Pancreas (tissue), 10 donors: ENCODE results near the gene PARD3B. TPM values are rescaled to one million over a fixed set of nuclear protein-coding genes. Genes with fewer than 3 reads are reported as not detected.
A peak's percentile ranks its signal among the peaks of the same experiment; 100 is the strongest.

Source experiments
- ATAC-seq, 4 donors: fragments of 200-7000 bp; cut with Tn5 transposase; one replicate each; pipeline versions ENCODE4 v1.8.0 to v1.9.1; 2020; ENCODE audit warnings: mild to moderate bottlenecking in 4 of 4, moderate library complexity in 4 of 4
- DNase-seq, 6 donors: peaks; one replicate each; pipeline ENCODE4 v3.0.0-alpha.2; 2020
- FAIRE-seq: peaks from 2 replicates; lab custom pipeline; 2012; peaks lifted over from hg19 to GRCh38; lab: Jason Lieb, UNC
- H3K27ac ChIP-seq, 4 donors: fragments of 200-600 bp; sonication (generic); 1 replicate in 3 of 4; 2 replicates in 1 of 4; pipeline versions ENCODE4 v1.5.0 to v1.8.0; 2020
- H3K27me3 ChIP-seq, 4 donors: fragments of 200-600 bp; one replicate each; pipeline ENCODE4 v1.8.0; 2021
- H3K36me3 ChIP-seq, 3 donors: fragments of 200-600 bp; sonication (generic) in 1 of 3; one replicate each; pipeline versions ENCODE4 v1.5.0 to v1.8.0; 2020 to 2021
- H3K4me1 ChIP-seq, 3 donors: fragments of 200-600 bp; one replicate each; pipeline ENCODE4 v1.8.0; 2021
- H3K4me3 ChIP-seq, 4 donors: fragments of 200-600 bp; sonication (generic) in 2 of 4; one replicate each; pipeline versions ENCODE4 v1.5.0 to v1.8.0; 2020 to 2021
- H3K9me3 ChIP-seq, 4 donors: fragments of 200-600 bp; one replicate each; pipeline ENCODE4 v1.8.0; 2021
- CTCF ChIP-seq, 4 donors: fragments of 200-600 bp; sonication (generic) in 3 of 4; IDR thresholded peaks; one replicate each; pipeline versions ENCODE4 v1.5.0 to v1.8.0; 2021; ENCODE audit warnings: antibody characterized with exemption in 4 of 4
- WGBS, 2 donors: extraction: QIAGEN DNeasy Blood & Tissue Kit; methylation state at CpG; one replicate each; pipeline ENCODE4 v1.1.7; 2013; 5-methylcytosine and 5-hydroxymethylcytosine counted together
- intact Hi-C, 3 donors: fragments of 100-400 bp; cut with DNase I; formaldehyde crosslinking; loops; one replicate each; pipeline versions ENCODE4 v1.11.1 to v1.14.2; 2022
- polyA plus RNA-seq, 2 donors: library from polyadenylated mRNA; stranded (reverse); fragments of 200-250 nt; gene quantifications; one replicate each; pipeline ENCODE4 v1.2.3, GENCODE V29; 2013
- total RNA-seq, 6 donors: library from RNA; stranded (reverse); fragmentation: NEBNext Ultra II Directional in 4 of 6; extraction: Animal tissue kit (Norgen Biotek cat#: 25700) in 4 of 6; gene quantifications; one replicate each; pipeline versions ENCODE4 v1.2.1 to v1.2.4, GENCODE V29; 2021 to 2023
- donor health status: healthy with polysubstance abuse.
- donor health status: DM: no; HTN: no; CAD: no; lungs with moderate emphysema.
- donor health status: DM: no; HTN: no; CAD: no.
- donor health status: control.
- donor health status: control.
- donor health status: Bipolar disorder and iron deficiency.
- donor health status: DM: yes; HTN: yes; CAD: no.
- donor health status: DM: no; HTN: no; CAD: no.
- donor health status: DM: no; HTN: no; CAD: no.
- donor health status: DM: yes; HTN: yes; CAD: no.

PARD3B gene
- total and polyA plus RNA-seq, 8 donors = 2.8 to 21.5 (median 12.7) TPM

- no peak for TF ChIP-seq CTCF (IDR thresholded peaks at IDR 0.05)
- H3K4me3 ChIP-seq = no peak overlapping the region
- H3K36me3 ChIP-seq = no peaks in the 10 kb centered on the region
- H3K4me1 ChIP-seq = no peaks in the 10 kb centered on the region
- no peaks in the 10 kb centered on the region for H3K9me3 ChIP-seq
- WGBS, 2 donors = 93 to 97% methylated on average over 2 of the region's 2 CpGs
- H3K27me3 ChIP-seq = no peaks in the 10 kb centered on the region
- no peak overlapping the region for H3K27ac ChIP-seq
- FAIRE-seq = no peak
- ATAC-seq = peak in 2 of 4 donors; percentile 44 to 50
- intact Hi-C loops = no loop called here
- no peak for DNase-seq
These were observed 109.8 kb downstream of the PARD3B start for GRCh38 chr2:204655101-204655500.

GRCh38 chr2:204655626-204656025 lies 110.4 kb downstream of the PARD3B start:
- H3K9me3 ChIP-seq = no peaks in the 10 kb centered on the region
- WGBS, 2 donors = 87 to 90% methylated on average over 3 of the region's 3 CpGs
- H3K4me1 ChIP-seq = no peaks in the 10 kb centered on the region
- no peak overlapping the region for H3K27ac ChIP-seq
- TF ChIP-seq CTCF (IDR thresholded peaks at IDR 0.05) = no peak
- H3K36me3 ChIP-seq = no peaks in the 10 kb centered on the region
- ATAC-seq = no peak
- intact Hi-C loops = no loop called here
- H3K4me3 ChIP-seq = no peak overlapping the region
- no peak for DNase-seq
- no peaks in the 10 kb centered on the region for H3K27me3 ChIP-seq
- FAIRE-seq = no peak

- no peak for ATAC-seq
- FAIRE-seq = no peak
- H3K27me3 ChIP-seq = no peaks in the 10 kb centered on the region
- no peak for DNase-seq
- no peak for TF ChIP-seq CTCF (IDR thresholded peaks at IDR 0.05)
- 98 to 100% methylated on average over 1 of the region's 1 CpG for WGBS, 2 donors
- no peak overlapping the region for H3K27ac ChIP-seq
- no peaks in the 10 kb centered on the region for H3K9me3 ChIP-seq
- H3K36me3 ChIP-seq = no peaks in the 10 kb centered on the region
- H3K4me1 ChIP-seq = no peaks in the 10 kb centered on the region
- no peak overlapping the region for H3K4me3 ChIP-seq
- intact Hi-C loops = no loop called here
These were observed 111.7 kb downstream of the PARD3B start for GRCh38 chr2:204657024-204657423.

- Histone ChIP-seq H3K36me3 (no peaks in the 10 kb centered on the region), H3K9me3 (no peaks in the 10 kb centered on the region), H3K4me3 (no peak overlapping the region), H3K4me1 (peaks cover 0 to 7% (median 0%) of the 10 kb centered on the region in 3 donors), H3K27ac (no peak overlapping the region), H3K27me3 (no peaks in the 10 kb centered on the region)
- DNase-seq (no peak), FAIRE-seq (no peak), ATAC-seq (no peak)
- 93 to 94% methylated on average over 5 of the region's 5 CpGs for WGBS, 2 donors
- no peak for TF ChIP-seq CTCF (IDR thresholded peaks at IDR 0.05)
- intact Hi-C loops = no loop called here
These were observed 117.7 kb downstream of the PARD3B start for GRCh38 chr2:204662956-204663355.

GRCh38 chr2:204663816-204664425 lies 118.6 kb downstream of the PARD3B start:
- TF ChIP-seq CTCF (IDR thresholded peaks at IDR 0.05) = no peak
- Histone ChIP-seq H3K36me3 (no peaks in the 10 kb centered on the region), H3K27ac (peak overlapping the region in 2 of 4 donors; percentile 9 to 58), H3K4me1 (peaks cover 0 to 7% (median 0%) of the 10 kb centered on the region in 3 donors), H3K27me3 (no peaks in the 10 kb centered on the region), H3K9me3 (no peaks in the 10 kb centered on the region), H3K4me3 (no peak overlapping the region)
- DNase-seq = no peak
- no peak for ATAC-seq
- intact Hi-C loops = no loop called here
- FAIRE-seq = no peak
- WGBS, 2 donors = 47% methylated on average over 2 of the region's 2 CpGs
